SH-SY5Y (cell line): ENCODE results near the gene SPR.

Experiments used
- GATA2 ChIP-seq: IDR thresholded peaks from 2 replicates; pipeline ENCODE4 v1.6.1; 2011; ENCODE audit warnings: mild to moderate bottlenecking, low read depth, low read length
- GATA3 ChIP-seq: IDR thresholded peaks from 2 replicates; pipeline ENCODE4 v1.6.1; 2011; ENCODE audit warnings: low read depth, mild to moderate bottlenecking, low read length, moderate library complexity

DNA sequence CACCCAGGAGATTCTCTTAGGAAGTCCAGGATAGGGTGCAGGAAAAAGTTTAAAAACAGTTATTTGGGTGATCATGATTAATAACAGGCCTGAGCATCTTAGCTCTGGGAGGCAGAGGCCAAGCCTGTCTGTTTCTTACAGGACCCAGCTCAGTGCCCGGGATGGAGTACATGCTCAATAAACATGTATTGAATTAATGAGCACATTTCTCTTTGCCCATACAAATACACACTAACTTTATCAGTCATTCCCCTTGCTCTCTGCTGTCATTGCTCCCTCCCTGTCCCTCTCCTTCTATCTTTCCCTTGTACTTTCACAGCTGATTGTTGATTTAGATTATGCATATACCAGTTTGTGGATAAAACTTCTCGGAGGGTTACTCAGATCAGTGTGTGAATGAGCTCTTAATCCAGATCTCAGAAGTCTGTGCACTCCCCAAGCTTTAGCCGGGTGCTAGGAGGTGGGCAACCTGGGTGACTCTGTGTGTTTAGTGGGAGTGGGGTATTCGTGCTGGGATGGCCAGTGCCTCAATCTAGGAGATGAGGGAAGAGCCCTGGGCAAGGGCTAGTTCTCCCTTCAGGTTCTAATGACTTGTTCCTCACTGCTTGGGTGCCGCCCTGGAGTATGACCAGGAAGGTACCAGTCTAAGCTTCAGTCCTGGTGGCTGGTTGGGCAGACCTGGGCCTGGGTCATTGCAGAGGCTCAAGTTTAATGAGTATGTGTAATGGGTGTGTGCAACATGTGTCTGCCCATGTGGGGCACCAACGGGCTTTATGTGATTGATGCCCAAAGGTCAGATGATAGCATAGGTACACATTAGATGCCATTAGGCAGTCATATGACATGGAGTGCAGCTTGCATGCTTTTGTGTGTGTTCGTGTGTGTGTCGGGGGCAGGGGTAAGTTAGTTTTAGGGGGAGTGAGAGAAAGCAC is 40.7 kb downstream of the SPR start:
- TF ChIP-seq GATA2 (no peak), GATA3 (no peak)
